Mesothelial cell of epicardium (in vitro differentiated cells): Measurements from ENCODE around the gene HCAR2. TPM values are rescaled to one million over a fixed set of nuclear protein-coding genes. Genes with fewer than 3 reads are reported as not detected.
"Not testable (repeated sequence)": the region's sequence is repeated elsewhere in the genome, so short reads cannot be mapped to it uniquely, and the experiment has no call there.

Experiments
- DNase-seq, 2 experiments: peaks; one replicate each; pipeline ENCODE4 v3.0.0; 2021; ENCODE audit warnings: low spot score in 2 of 2; ENCODE audit not compliant: unreplicated experiment in 2 of 2
- H3K27ac Mint-ChIP-seq: 2 replicates; pipeline ENCODE4 v1.8.0; 2021; ENCODE audit warnings: mixed read lengths
- H3K27me3 Mint-ChIP-seq: 2 replicates; pipeline ENCODE4 v1.8.0; 2021; ENCODE audit warnings: low read depth, mixed read lengths
- H3K36me3 Mint-ChIP-seq: 2 replicates; pipeline ENCODE4 v1.8.0; 2021; ENCODE audit warnings: mixed read lengths
- H3K4me1 Mint-ChIP-seq: 2 replicates; pipeline ENCODE4 v1.8.0; 2021; ENCODE audit warnings: mixed read lengths
- H3K4me3 Mint-ChIP-seq: 2 replicates; pipeline ENCODE4 v1.8.0; 2021; ENCODE audit warnings: mild to moderate bottlenecking, moderate library complexity, mixed read lengths
- H3K9me3 Mint-ChIP-seq: 2 replicates; pipeline ENCODE4 v1.8.0; 2021; ENCODE audit warnings: mixed read lengths
- CTCF ChIP-seq: fragments of 200-600 bp; sonication (generic); IDR thresholded peaks from one replicate; pipeline ENCODE4 v1.5.0; 2021; ENCODE audit warnings: antibody characterized with exemption; ENCODE audit not compliant: unreplicated experiment
- total RNA-seq: library from RNA; stranded (reverse); gene quantifications from 3 replicates; pipeline ENCODE4 v1.2.1, GENCODE V29; 2021

HCAR2 gene
- total RNA-seq, 1 donor from 2014 or later: 10.9 TPM

GRCh38 chr12:122722387-122722786 is 19.2 kb upstream of the HCAR2 start:
- no peak for TF ChIP-seq CTCF
- DNase-seq: no peak
- Mint-ChIP-seq H3K27me3 (no peaks in the 10 kb centered on the region), H3K4me3 (no peak overlapping the region), H3K36me3 (no peaks in the 10 kb centered on the region), H3K27ac (peak overlapping the region; percentile 89), H3K9me3 (no peaks in the 10 kb centered on the region), H3K4me1 (peaks cover 28% of the 10 kb centered on the region)

GRCh38 chr12:122721057-122721545 is 17.9 kb upstream of the HCAR2 start:
- peak overlapping the region; percentile 98 for H3K27ac Mint-ChIP-seq
- H3K4me1 Mint-ChIP-seq: peaks cover 26% of the 10 kb centered on the region
- TF ChIP-seq CTCF: no peak
- peak overlapping the region; percentile 13 for H3K4me3 Mint-ChIP-seq
- H3K27me3 Mint-ChIP-seq: no peaks in the 10 kb centered on the region
- H3K9me3 Mint-ChIP-seq: no peaks in the 10 kb centered on the region
- no peak for DNase-seq
- no peaks in the 10 kb centered on the region for H3K36me3 Mint-ChIP-seq

GRCh38 chr12:122716658-122717057 is 13.5 kb upstream of the HCAR2 start, which contains the start of gene HCAR3:
Gene HCAR3, minus strand, starts transcription at chr12:122716811. Its CDS starts 74 bp downstream, at chr12:122716737.
- H3K27ac Mint-ChIP-seq: peak within 1 kb of the TSS; percentile 97

GRCh38 chr12:122715211-122715610 is 12.1 kb upstream of the HCAR2 start:
- H3K4me3 Mint-ChIP-seq, DNase-seq, H3K27me3 Mint-ChIP-seq, H3K9me3 Mint-ChIP-seq, H3K36me3 Mint-ChIP-seq: not testable (repeated sequence)
- peaks cover 34% of the 10 kb centered on the region for H3K4me1 Mint-ChIP-seq
- H3K27ac Mint-ChIP-seq: peak overlapping the region; percentile 97

More at GRCh38 chr12:122716658-122717057, 13.5 kb upstream of the HCAR2 start, which contains the start of gene HCAR3:
- H3K27me3 Mint-ChIP-seq, H3K9me3 Mint-ChIP-seq, H3K36me3 Mint-ChIP-seq, H3K4me3 Mint-ChIP-seq, DNase-seq: not testable (repeated sequence)
- H3K4me1 Mint-ChIP-seq: peaks cover 30% of the 10 kb centered on the region

GRCh38 chr12:122713491-122714188 is 10.5 kb upstream of the HCAR2 start:
- peaks cover 37% of the 10 kb centered on the region for H3K4me1 Mint-ChIP-seq
- DNase-seq, H3K27ac Mint-ChIP-seq, H3K9me3 Mint-ChIP-seq, H3K36me3 Mint-ChIP-seq, H3K4me3 Mint-ChIP-seq, H3K27me3 Mint-ChIP-seq: not testable (repeated sequence)

- H3K9me3 Mint-ChIP-seq, H3K4me3 Mint-ChIP-seq, H3K27me3 Mint-ChIP-seq, DNase-seq, H3K36me3 Mint-ChIP-seq: not testable (repeated sequence)
- H3K27ac Mint-ChIP-seq: peak overlapping the region; percentile 94
- H3K4me1 Mint-ChIP-seq: peaks cover 44% of the 10 kb centered on the region
These were observed 8.1 kb upstream of the HCAR2 start for GRCh38 chr12:122711266-122711665.

- H3K36me3 Mint-ChIP-seq, DNase-seq, H3K27me3 Mint-ChIP-seq, H3K9me3 Mint-ChIP-seq: not testable (repeated sequence)
- peak overlapping the region; percentile 94 for H3K27ac Mint-ChIP-seq
- peak overlapping the region; percentile 13 for H3K4me3 Mint-ChIP-seq
- peaks cover 41% of the 10 kb centered on the region for H3K4me1 Mint-ChIP-seq
These were observed 7.2 kb upstream of the HCAR2 start for GRCh38 chr12:122710341-122710740.

GRCh38 chr12:122709287-122709686 is 6.1 kb upstream of the HCAR2 start:
- peaks cover 30% of the 10 kb centered on the region for H3K4me1 Mint-ChIP-seq
- peak overlapping the region; percentile 8 for H3K4me3 Mint-ChIP-seq
- not testable (repeated sequence) for DNase-seq, H3K27me3 Mint-ChIP-seq, H3K9me3 Mint-ChIP-seq, H3K36me3 Mint-ChIP-seq
- peak overlapping the region; percentile 73 for H3K27ac Mint-ChIP-seq

GRCh38 chr12:122703841-122704240 is 684 bp upstream of the HCAR2 start:
- not testable (repeated sequence) for H3K9me3 Mint-ChIP-seq, H3K27me3 Mint-ChIP-seq, H3K36me3 Mint-ChIP-seq, DNase-seq
- Mint-ChIP-seq H3K27ac (peak overlapping the region; percentile 94), H3K4me1 (peaks cover 38% of the 10 kb centered on the region), H3K4me3 (peak overlapping the region; percentile 13)

GRCh38 chr12:122701481-122701880 is 1.7 kb downstream of the HCAR2 start:
- Mint-ChIP-seq H3K4me3 (peak overlapping the region; percentile 33), H3K27ac (peak overlapping the region; percentile 94), H3K4me1 (peaks cover 43% of the 10 kb centered on the region)
- DNase-seq, H3K27me3 Mint-ChIP-seq, H3K9me3 Mint-ChIP-seq, H3K36me3 Mint-ChIP-seq: not testable (repeated sequence)

- Mint-ChIP-seq H3K4me1 (peaks cover 44% of the 10 kb centered on the region), H3K27ac (peak overlapping the region; percentile 73)
- not testable (repeated sequence) for DNase-seq, H3K27me3 Mint-ChIP-seq, H3K4me3 Mint-ChIP-seq, H3K36me3 Mint-ChIP-seq, H3K9me3 Mint-ChIP-seq
These were observed 3.0 kb downstream of the HCAR2 start for GRCh38 chr12:122700038-122700710.

GRCh38 chr12:122696922-122697321 is 6.2 kb downstream of the HCAR2 start:
- H3K27ac Mint-ChIP-seq: peak overlapping the region; percentile 95
- H3K4me1 Mint-ChIP-seq: peaks cover 46% of the 10 kb centered on the region
- not testable (repeated sequence) for H3K27me3 Mint-ChIP-seq, DNase-seq, H3K4me3 Mint-ChIP-seq, H3K9me3 Mint-ChIP-seq, H3K36me3 Mint-ChIP-seq
